SKM-1 treated with dmso at 0.1 percent for 144 hours (cell line): ENCODE data around the gene PTPRD.

Experiments used
- DNase-seq: peaks from one replicate; lab custom pipeline; 2025; ENCODE audit not compliant: unreplicated experiment; lab: John Stamatoyannopoulos, UW

The PTPRD gene

DNA sequence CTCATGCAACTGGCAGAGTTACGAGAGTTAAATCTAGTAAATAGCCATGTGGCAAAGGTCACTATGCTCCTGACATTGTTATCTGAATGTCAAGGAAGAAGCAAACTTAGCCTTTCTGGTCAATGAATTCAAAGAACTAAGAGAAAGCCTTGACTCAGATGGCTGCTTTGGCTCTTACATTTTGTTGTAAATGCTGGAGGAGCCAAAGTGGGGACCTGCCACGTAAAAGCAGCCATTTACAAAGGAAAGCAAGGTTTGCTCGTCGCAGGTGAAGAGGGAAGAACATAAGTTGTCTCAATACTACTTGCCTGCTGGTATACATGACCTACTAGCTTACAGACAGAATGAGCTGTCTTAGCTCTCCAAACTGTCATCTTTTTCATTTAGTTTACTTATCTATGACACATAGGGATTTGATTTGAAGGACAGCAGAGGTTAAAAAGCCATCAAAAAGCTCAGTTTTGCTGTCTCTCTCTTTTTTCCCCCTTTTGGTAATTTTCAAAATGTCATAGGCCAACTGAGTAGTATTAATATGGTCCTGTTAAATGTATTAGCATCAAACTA lies 1760.4 kb downstream of the PTPRD start:
- no peak for DNase-seq

DNA sequence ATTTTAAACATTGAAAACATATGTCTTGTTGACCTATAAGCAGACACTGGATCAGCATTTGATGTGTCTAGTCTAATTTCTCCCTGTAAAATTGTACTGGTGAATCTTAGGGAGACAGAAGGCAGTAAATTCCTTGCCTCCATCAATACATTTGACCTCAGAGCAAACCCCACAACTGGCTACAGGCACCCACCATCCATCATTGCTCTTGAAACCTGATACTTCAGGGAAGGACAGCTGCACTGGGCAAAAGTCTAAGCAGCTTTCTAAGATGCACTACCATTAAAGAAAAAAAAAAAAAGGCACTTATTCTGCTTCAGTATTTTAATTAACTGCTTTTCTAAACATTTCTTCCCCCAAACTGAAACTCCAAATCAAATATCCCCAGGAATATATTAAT lies 1761.9 kb downstream of the PTPRD start:
- no peak for DNase-seq

DNA sequence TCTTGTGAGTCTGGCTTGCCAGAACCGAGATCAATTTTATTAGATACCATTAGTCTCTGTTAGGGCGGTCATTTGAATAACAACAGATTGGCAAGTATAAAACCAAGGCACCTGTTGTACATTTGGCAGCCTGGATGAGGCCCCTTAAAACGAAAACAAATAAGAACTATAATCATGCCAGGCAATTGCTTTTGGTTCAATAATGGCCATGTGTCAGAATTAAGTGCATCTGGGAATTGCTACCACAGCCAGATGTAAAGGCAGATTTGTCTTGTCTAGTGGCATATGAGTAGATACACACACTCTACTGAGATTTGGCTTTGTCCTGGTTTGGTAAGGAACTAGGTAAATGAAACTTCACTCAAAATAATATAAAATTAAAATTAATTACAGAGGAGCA lies 1767.0 kb downstream of the PTPRD start:
- DNase-seq: no peak

DNA sequence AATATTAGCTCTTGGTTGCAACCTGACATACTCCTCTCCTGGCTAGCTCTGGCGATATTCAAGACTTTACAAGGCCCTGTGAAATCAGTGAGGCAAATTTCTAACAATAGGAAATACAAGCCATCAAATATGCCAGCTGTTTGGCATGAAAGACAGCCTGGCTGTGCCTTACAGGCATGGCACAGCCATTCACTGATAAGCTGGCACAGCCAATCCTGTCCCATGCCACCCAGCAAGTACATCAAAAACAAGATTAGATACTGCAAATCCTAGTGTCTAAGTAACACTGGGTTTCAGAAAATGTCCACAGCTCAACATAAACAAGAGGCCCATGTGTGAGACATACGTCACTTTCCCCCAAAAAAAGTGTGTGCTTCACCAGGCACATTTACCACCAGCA lies 1767.4 kb downstream of the PTPRD start:
- no peak for DNase-seq

DNA sequence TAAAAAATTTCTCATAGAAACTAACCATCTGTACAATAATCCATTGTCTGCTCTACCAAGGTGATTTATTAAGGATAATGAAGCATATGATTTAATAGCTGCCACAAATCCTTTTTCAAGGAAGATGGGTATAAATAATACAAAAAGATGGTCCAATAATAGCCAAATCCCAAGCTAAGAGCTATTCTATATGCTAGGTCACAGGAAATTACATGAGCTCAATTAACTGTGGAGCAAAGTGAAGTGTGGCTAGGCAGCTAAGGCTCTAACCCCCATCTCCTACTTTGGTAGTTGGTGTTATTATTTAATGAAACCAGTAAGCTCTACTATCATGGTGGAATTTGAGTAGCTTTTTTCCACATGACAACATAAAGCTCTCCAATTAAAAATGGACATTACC lies 1768.3 kb downstream of the PTPRD start:
- no peak for DNase-seq

DNA sequence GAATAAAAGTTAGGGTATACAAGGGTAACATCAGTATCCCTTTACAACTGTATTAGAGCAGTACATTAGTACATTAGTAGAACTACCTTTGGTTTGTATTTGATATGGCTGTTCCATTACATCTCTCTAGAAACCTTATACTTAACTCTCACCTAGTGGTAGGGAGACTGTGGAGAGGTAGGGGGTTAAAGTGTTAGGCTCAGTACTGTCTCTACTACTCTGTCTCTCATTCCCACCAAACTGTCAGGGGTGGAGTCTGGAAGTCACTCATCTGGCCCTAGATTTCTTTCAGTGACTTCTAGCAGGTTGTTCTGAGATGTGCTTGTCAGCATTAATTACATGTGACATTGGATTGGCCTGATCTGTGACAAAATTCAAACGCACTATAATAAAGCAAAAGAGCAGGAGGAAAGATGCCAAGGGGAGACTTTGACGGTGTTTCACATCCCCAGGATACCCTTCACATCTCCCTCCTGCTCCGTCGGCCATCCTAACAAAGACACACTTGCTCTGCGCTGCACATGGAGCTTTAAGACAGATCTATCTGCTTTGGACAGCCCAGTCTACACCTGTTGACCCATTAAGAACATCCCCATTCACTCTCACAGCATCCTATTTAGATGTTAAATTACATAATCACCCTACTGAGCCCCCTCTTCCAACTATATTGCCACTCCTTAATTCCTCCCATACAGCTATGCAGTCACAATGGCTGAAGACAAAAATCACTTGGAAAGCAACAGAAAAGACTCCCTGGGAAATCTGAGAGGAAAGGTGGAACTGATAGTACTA lies 1770.2 kb downstream of the PTPRD start:
- DNase-seq: no peak

DNA sequence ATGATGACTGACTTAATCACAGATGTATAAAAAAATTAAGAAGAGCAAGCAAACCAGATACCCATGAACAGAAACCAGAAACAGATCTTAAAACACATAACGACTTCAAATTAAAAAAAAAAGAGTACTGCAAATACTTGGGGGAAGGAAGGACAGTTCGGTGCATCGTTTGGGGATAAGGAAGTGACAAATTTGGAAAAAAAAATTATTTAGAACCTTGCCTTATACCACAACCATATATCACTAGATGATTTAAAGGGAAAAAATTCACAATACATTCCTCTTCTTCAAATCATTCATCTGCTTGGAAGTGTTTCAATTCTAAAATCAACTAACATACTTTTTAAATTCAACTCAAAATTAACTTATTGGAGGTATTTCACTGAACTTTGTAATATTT lies 1774.7 kb downstream of the PTPRD start:
- no peak for DNase-seq

DNA sequence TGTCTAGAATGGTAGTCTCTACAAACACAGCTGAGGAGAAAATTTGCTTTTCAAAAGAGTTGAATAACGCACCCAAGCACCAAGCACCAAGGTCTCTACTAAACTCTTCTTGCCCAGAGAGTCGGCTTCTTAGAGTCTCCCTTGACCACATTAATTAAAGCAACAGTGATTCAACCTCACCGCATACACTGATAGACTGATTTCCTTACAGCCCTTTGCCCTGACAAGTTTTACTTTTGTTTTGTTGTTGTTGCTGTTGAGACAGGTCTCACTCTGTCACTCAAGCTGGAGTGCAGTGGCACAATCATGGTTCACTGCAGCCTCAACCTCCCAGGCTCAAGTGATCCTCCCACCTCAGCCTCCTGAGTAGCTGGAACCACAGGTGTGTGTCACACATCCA lies 1777.5 kb downstream of the PTPRD start:
- no peak for DNase-seq

DNA sequence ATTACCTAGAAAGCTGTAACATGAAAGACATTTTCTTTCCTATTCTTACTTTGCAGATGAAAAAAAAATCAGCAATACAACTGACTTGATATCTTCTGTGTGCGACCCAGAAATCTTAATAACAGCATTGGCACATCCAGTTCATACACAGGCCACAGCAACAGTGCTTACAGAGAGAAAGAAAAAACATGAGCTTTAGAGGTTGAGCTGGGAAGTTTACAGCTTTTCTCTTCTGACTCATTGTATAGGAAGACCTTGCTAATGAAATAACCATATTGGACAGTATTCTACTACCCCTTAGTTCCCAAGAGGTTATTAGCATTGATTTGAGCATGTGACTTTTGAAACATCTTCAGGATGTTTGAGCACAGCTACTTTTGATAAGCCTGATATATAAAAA lies 1779.8 kb downstream of the PTPRD start:
- DNase-seq: no peak

DNA sequence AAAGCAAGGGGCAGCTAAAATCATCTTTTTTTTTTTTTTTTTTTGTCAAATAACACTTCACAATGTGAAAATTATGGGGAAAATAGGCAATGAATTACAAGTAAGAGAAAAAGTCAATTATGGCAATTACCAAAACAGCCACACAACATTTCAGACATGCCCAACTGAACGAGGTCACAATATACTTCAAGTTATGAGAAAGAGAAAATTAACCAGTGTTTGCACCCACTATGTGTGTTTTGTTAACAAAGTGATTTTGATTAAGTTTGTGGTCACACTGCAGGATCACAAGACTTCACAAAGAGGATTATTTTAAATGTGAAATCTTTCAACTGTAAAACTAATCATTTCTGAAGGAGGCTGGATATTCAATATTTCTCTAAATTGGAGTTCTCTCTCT lies 1780.4 kb downstream of the PTPRD start:
- no peak for DNase-seq

DNA sequence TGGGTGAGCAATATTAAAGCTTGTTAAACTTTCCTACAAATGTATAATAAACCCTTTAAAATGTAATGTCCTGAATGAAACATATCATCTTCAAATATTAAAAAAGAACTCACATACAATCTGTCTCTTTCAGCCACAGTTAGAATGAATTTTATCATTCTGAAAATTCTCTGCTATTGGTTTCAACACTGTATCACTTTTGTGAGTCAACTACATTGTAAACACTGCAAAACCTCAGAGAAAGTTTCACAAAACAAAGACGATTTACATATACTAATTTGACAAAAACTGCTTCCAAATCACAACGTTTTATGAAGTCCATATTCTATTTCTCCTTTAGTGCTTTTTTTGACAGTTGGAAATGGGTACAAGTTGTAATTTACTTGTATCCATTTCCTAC lies 1781.2 kb downstream of the PTPRD start:
- no peak for DNase-seq

DNA sequence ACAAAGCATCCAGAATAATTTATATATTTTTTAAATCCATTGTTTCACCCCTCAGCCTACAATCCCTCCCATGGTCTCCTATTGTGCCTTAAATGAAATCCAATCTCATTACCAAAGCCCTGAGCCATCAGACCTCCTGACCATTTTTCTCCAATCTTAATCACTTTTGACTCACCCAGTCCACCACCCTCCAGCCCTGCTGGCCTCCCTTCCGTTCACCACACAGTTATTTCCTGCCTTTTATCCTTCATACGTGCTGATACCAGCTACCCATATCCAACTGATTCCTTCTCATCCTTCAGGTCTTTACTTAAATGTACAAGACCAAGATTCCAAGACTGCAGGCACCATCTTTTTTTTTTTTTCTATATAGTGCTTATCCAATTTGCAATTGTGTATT lies 1786.5 kb downstream of the PTPRD start:
- no peak for DNase-seq

DNA sequence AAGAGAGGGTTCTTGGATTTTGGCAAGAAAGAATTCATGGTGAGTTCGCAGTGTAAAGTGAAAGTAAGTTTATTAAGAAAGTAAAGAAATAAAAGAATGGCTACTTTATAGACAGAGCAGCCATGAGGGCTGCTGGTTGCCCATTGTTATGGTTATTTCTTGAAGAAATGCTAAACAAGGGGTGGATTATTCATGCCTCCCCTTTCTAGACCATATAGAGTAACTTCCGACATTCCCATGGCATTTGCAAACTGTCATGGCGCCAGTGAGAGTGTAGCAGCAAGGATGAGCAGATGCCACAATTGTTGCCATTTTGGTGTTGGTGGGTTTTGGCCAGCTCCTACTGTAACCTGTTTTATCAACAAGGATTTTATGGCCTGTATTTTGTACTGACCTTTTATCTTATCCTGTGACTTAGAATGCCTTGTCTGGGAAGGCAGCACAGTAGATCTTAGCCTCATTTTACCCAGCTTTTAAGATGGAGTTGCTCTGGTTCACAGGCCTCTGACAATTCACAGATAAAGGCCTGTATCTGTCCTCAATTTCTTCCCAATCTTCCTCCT lies 1787.1 kb downstream of the PTPRD start:
- DNase-seq: no peak

DNA sequence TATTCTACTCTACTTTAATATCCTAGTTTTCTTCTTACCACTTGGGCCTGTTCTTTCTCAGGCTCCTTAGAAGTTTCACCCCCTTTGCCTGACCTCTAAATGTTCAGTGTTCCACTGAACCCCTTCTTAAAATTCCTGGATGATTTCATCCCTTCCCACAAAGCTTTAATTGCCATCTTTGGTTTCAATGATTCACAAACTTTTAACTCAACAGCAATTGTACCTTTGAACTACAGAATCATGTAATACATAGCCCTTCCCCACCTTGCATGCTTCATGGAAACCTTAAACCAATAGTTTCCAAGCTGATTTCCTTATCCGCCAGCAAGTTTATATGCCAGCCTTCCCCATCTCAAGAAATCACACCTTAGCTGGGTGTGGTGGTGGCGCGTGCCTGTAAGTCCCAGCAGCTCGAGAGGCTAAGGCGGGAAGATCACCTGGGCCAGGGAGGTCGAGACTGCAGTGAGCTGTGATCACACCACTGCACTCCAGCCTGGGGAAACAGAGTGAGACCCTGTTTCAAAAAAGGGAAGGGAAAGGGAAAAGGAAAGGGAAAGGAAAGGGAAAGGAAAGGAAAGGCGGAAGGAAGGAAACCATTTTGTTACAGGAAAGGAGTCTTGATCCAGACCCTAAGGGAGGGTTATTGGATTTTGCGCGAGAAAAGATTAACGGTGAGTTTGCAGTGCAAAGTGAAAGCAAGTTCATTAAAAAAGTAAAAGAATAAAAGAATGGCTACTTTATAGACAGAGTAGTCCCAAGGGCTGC lies 1789.5 kb downstream of the PTPRD start:
- no peak for DNase-seq

DNA sequence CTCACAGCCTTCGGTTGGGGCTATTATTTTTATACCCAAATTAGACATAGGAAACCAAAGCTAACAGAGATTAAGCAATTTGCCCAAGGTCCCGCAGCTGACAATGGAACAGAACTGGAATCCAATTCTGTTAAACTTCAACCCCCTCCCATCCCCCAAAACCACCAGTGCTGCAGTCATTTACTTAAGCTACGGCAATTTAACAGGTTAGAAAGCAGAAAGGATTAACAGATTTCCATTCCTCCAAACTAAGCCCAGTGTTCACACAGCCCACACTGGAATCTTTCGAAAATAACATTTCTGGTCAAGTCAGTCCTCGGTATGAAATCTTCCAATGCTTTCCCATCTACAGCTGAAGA lies 1790.2 kb downstream of the PTPRD start:
- no peak for DNase-seq

DNA sequence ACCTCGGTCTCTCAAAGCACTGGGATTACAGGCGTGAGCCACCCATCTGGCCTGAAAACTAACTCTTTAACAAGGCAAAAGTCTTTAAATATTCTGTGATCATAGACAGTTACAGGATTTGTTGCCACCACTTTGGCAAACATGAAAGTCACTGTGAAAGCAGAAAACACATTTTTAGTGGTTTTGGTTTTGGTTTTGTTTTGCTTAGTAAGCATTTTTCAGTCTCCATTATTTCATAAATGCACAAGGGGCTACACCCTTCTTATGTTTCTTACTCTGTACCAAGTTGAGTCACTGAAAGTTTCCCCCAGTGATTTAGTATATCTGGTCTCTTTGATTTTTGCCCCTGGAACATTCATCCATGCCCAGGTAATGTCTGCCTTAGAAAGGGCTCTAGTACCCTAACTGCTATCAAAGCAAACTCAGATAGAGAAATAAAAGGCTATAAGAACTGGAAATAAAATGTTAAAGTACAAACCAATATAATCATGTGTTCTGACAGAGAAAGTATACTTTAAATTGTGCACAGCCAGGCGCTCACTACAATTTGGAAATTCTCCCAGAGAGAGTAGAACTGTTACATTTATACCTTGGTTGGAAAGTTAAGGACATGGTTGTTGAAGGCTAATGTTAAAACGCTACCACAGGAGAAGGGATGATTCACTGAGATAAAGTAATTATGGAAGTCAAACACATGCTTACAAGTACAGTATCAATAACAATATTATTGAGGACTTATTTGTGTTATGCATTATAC lies 1790.7 kb downstream of the PTPRD start:
- DNase-seq: no peak

DNA sequence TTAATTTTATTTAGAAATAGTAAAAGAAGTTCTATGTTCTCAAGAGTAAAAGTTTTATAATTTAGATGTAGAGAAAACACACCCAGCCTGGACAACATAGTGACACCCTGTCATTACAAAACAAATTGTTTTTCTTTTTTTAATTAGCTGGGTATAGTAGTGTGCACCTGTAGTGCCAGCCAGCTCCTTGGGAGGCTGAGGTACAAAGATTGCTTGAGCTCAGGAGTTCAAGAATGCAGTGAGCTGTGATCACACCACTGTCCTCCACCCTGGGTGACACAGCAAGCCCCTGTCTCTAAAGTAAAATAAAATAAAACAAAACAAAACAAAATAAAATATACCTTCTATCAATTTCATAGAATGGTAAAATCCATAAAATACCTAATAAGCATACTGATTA lies 1795.5 kb downstream of the PTPRD start:
- no peak for DNase-seq

DNA sequence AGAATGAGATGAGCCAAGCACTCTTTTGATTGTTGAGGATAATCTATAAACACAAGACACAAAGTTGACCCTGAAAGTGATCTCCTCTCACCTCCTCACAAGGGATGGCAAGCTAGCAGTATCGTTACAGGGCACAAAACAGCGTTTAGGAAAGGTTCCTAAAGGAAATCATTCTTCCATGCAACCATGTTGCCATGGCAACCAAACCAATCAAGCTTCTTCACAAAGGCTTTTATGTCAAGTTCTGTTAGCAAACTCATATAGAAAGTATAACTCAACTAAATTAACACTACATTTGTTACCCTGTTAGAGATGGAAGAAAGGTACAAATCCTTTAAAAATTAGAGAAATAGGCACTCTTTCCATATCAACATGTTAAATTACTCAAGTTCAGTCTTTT lies 1796.4 kb downstream of the PTPRD start:
- no peak for DNase-seq

DNA sequence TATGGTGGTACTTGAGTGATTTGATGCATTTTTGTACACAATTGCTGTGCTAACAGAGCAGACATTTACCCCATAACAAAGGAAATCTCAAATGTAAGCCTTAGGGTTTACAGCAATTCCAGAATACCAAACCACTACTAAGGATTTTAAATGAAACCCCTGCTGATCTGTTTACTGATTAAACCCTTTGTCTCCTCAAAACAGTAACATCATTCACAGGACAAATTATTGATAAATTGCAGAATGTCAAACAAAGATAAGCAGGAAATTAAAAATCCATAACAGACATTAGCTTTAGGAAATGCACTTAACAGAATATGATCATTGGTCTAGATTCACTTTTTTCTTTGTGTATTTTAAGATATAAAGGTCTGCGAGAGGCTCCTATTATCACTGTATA lies 1796.9 kb downstream of the PTPRD start:
- DNase-seq: no peak

DNA sequence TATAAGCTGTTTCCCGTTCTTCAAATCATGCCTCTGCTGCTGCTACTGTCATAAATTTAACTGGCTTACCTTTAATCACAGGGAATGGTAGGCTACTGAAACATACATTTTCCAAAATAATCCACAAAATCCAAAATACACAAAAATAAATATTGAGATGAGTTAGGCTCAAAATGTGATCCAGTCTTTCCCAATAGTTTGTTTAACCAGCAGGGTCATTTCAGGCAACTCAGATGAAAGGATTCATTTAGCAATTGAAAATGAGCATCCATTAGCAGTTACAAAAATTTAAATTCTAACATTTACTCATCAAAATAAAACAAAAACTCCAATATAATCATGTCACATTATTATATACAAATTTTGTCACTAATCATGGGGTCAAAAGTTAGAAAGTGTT lies 1797.6 kb downstream of the PTPRD start:
- DNase-seq: no peak

DNA sequence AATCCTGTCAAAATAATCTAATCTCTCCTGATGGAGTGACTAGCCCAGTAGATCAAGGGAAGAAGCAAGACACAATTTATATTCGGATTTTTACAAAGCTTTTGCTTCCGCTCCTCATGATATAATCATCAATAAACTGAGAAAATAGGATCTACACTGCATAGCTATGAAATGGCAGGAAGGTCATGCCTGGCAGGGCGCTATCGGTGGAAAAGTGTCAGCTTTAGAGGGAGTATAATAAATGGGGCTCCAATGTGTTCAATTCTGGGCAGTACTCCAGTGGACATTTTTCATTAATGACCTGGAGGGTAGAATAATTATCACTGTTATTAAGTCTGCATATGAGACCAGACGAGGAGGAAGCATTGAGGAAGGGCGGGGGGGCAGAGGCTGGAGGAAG lies 1799.9 kb downstream of the PTPRD start:
- no peak for DNase-seq
